Measurements from ENCODE around the gene LRRC75B. TPM values are rescaled to one million over a fixed set of nuclear protein-coding genes. Genes with fewer than 3 reads are reported as not detected.

LRRC75B gene
- total RNA-seq, 1 experiment from 2014 or later, result 5.5 TPM

DNA sequence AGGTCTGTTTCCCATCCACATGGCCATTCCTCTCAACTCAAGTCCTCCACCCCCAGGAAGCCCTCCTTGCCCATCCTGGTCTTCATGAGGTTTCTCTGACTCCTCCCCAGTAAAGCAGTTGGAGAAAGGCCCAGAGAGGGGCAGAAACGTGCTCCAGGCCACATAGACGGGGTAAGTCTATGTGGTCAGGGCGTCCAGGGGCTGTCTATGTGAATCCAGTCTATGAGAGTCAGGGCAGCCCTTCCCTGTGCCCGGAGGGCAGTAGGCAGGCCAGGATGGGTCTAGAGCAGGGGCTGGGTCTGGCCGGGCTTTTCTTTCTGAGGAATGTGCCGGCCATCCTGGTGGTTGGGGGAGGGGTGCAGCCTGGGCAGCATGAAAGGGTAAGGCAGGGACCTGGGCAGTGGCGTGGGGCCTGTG lies 49.7 kb downstream of the LRRC75B start:
- in situ Hi-C loops (cut with HindIII; ENCODE audit: low pct_unique_long_range_greater_than_20kb, low sequenced_read_pairs), result no loop called here
- no peak for DNase-seq (ENCODE audit: low read depth, low spot score)

DNA sequence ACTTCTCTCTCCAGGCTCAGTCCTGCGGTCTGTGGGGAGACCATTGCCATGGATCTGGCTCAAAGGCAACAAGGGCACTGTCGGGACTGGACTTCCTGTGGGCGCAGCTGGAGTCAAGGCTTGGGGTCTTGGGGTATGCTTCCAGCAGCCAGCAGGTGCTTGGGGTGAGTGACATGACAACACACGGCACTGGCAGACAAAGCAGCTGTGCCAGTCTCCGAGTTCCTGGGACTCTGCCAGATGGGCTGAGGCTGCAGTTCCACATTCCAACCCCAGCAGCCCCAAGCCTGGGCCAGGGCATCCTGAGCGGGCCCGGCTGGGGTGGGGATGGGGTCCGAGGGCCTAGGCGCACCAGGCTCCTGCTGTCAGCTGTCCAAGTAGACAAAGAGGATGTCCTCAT lies 50.2 kb downstream of the LRRC75B start:
- in situ Hi-C loops (cut with HindIII; ENCODE audit: low pct_unique_long_range_greater_than_20kb, low sequenced_read_pairs), result no loop called here
- no peak for DNase-seq (ENCODE audit: low read depth, low spot score)

DNA sequence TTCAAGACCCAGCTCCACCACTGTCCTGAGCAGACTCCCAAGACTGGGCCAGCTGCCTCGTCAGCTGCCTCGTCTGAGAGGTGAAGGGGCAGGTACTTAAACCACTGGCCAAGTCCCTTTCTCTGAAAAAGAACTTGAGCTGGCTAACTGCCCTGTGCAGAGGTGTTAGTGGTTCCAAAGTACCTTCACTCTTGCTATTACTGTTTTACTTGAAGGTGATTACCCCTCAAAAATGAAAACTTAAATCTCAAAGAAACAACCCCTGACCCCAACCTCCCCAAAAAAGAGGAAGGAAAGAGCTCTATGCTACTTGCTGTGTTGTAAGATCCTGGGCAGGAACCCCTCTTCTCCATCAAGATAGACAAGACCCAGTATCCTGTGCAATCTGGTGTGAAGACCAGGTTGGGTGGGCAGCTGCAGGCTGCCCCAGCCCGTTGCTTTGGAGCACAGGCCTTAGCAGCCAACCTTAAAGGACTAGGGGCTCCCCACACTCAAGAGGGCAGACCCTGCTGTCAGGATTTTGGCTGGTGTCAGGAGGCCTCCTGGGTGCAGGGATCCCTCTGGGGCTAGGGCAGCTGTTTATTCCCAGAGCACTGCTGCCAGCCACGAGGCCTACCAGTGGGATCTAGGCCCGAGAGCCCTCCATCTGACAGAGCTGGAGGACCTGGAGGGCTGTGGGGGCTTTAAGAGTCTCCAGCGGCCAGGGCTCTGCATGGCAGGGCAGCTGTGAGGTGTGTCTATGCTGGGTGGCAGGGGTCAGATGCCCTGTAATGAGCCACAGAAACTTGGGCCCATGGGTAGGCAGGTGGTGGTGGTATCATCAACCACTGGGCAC lies 51.0 kb downstream of the LRRC75B start:
- in situ Hi-C loops (cut with HindIII; ENCODE audit: low pct_unique_long_range_greater_than_20kb, low sequenced_read_pairs), result no loop called here
- no peak for DNase-seq (ENCODE audit: low read depth, low spot score)

DNA sequence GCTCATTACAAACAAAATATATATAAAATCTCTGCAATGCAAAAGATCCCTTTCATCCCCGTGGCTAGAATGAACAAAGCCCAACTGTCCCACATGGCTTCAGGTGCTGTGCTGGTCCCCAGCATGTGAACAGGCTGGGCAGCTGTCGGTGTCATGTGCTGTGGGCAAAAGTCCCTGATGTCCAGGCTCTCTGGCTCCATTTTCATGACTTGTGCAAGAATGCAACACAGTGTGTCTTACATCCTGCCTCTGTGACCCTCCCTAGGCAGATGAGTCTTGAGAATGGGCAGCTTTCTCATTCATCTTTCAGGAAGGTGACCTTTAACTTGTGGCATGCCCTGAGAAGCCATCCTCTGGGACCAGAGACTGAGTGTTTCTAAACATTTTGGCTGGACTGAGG lies 52.4 kb downstream of the LRRC75B start:
- peak; percentile 48 for DNase-seq (ENCODE audit: low read depth, low spot score)
- in situ Hi-C loops (cut with HindIII; ENCODE audit: low pct_unique_long_range_greater_than_20kb, low sequenced_read_pairs), result no loop called here

DNA sequence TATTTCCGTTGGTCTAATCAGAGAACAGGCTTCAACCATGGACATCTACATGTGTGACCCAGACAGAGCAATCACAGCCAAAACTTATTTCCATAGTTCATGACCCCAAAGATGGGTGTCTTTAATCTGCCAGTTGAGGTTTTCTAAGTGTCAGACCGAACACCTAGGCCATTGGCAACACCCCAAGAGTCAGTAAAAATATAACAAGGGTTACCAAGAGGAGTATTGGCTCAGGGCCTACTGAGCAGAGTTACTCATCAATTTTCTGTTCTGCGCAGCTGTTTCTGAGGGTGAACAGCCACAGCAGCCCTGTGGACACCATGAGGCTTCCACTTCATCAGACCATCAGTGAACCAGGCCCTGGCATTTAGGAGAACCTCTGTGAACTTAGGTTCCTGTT lies 56.8 kb downstream of the LRRC75B start:
- no peak for DNase-seq (ENCODE audit: low read depth, low spot score)
- in situ Hi-C loops (cut with HindIII; ENCODE audit: low pct_unique_long_range_greater_than_20kb, low sequenced_read_pairs), result no loop called here

Other genes with a start within 250 kb of the LRRC75B start
- 1.2 and 2.5 TPM in 2 replicates for gene ADORA2A, start 165.5 kb downstream of the LRRC75B start, total RNA-seq (2014; rRNA removed; shearing (Covaris generic))
- not detected in 2 replicates for gene UPB1, start 97.7 kb downstream of the LRRC75B start, total RNA-seq (2014; rRNA removed; shearing (Covaris generic))
- 106 and 141 TPM in 2 replicates for gene GUCD1, start 37.9 kb downstream of the LRRC75B start, total RNA-seq (2014; rRNA removed; shearing (Covaris generic))
- gene SNRPD3, start 37.1 kb downstream of the LRRC75B start, total RNA-seq (2014; rRNA removed; shearing (Covaris generic)), result 142 and 174 TPM in 2 replicates
- 3.8 and 4.9 TPM in 2 replicates for gene GGT1, start 10.1 kb upstream of the LRRC75B start, total RNA-seq (2014; rRNA removed; shearing (Covaris generic))
- gene PIWIL3, start 181.6 kb upstream of the LRRC75B start, total RNA-seq (2014; rRNA removed; shearing (Covaris generic)), result not detected in 2 replicates
- 0.03 TPM in 1 of 2 replicates, not detected in the other for gene SGSM1, start 213.1 kb upstream of the LRRC75B start, total RNA-seq (2014; rRNA removed; shearing (Covaris generic))

All from SK-MEL-5 (cell line).